ENCODE data around the gene GHITM.
"Not testable (repeated sequence)": the region's sequence is repeated elsewhere in the genome, so short reads cannot be mapped to it uniquely, and the experiment has no call there.

GHITM gene

GRCh38 chr10:84176836-84177474 lies 37.6 kb downstream of the GHITM start:
- no peak for DNase-seq

GRCh38 chr10:84177541-84178141 lies 38.3 kb downstream of the GHITM start:
- DNase-seq = peak in 1 of 14 donors; percentile 85

GRCh38 chr10:84178160-84178609 lies 38.9 kb downstream of the GHITM start:
- no peak for DNase-seq

GRCh38 chr10:84179059-84179710 lies 39.9 kb downstream of the GHITM start:
- DNase-seq = peak in 4 of 14 donors; percentile 10 to 85 (median 28)

GRCh38 chr10:84180386-84180785 lies 41.1 kb downstream of the GHITM start:
- DNase-seq = not testable (repeated sequence)

GRCh38 chr10:84181631-84182030 lies 42.3 kb downstream of the GHITM start:
- DNase-seq = no peak

GRCh38 chr10:84184517-84184916 lies 45.2 kb downstream of the GHITM start:
- no peak for DNase-seq

- DNase-seq = no peak
These were observed 46.3 kb downstream of the GHITM start for GRCh38 chr10:84185526-84186175.

- DNase-seq = no peak
These were observed 49.5 kb downstream of the GHITM start for GRCh38 chr10:84188815-84189214.

- no peak for DNase-seq
These were observed 51.3 kb downstream of the GHITM start for GRCh38 chr10:84190621-84191020.

GRCh38 chr10:84191106-84191505 lies 51.8 kb downstream of the GHITM start:
- no peak for DNase-seq

- DNase-seq = no peak
These were observed 54.0 kb downstream of the GHITM start for GRCh38 chr10:84193327-84193726.

- DNase-seq = no peak
These were observed 54.6 kb downstream of the GHITM start for GRCh38 chr10:84193846-84194423.

- DNase-seq = peak in 2 of 14 donors; percentile 27 to 42
These were observed 55.2 kb downstream of the GHITM start, which contains the start of gene CDHR1 for GRCh38 chr10:84194424-84195043. TSS of gene CDHR1 (plus strand) at chr10:84194537. CDS start at chr10:84194761, 224 bp downstream.

GRCh38 chr10:84195044-84195830 lies 55.9 kb downstream of the GHITM start:
- DNase-seq = no peak

- DNase-seq = no peak
These were observed 56.8 kb downstream of the GHITM start for GRCh38 chr10:84196083-84196482.

- DNase-seq = no peak
These were observed 57.6 kb downstream of the GHITM start for GRCh38 chr10:84196941-84197340.

GRCh38 chr10:84197643-84198042 lies 58.3 kb downstream of the GHITM start:
- DNase-seq = no peak

GRCh38 chr10:84198206-84198915 lies 59.1 kb downstream of the GHITM start:
- no peak for DNase-seq

GRCh38 chr10:84200537-84201243 lies 61.4 kb downstream of the GHITM start:
- DNase-seq = no peak

Measured in C1 segment of cervical spinal cord (tissue), 14 donors.